Activated T-cell treated with anti-CD3 and anti-CD28 coated beads, Interleukin-2, amount 50 U/mL, for 72 hours (primary cell): Measurements from ENCODE around the gene SPTB. TPM values are rescaled to one million over a fixed set of nuclear protein-coding genes. Genes with fewer than 3 reads are reported as not detected.

ENCODE experiments used
- ATAC-seq, 2 donors: fragments of 150-1000 bp; cut with Tn5 transposase; replicated peaks in 1 of 2; 2 replicates each; pipeline ENCODE4 v1.10.0; 2021; ENCODE audit warnings: moderate library complexity in 2 of 2, mild to moderate bottlenecking in 1 of 2
- DNase-seq, 2 donors: peaks; one replicate each; pipeline ENCODE4 v3.0.0; 2021 to 2022; ENCODE audit warnings: mixed read lengths in 1 of 2
- H3K27ac Mint-ChIP-seq: one replicate; pipeline ENCODE4 v1.8.0; 2022; ENCODE audit warnings: mild to moderate bottlenecking, moderate library complexity, mixed read lengths
- H3K27me3 Mint-ChIP-seq: one replicate; pipeline ENCODE4 v1.8.0; 2022; ENCODE audit warnings: low read depth, mixed read lengths
- H3K36me3 Mint-ChIP-seq, 2 donors: one replicate each; pipeline ENCODE4 v1.8.0; 2022; ENCODE audit warnings: mixed read lengths in 2 of 2, mild to moderate bottlenecking in 1 of 2; ENCODE audit not compliant: insufficient read depth in 2 of 2
- H3K4me1 Mint-ChIP-seq: one replicate; pipeline ENCODE4 v1.8.0; 2022; ENCODE audit warnings: low read depth, mixed read lengths
- H3K4me3 Mint-ChIP-seq, 2 donors: one replicate each; pipeline ENCODE4 v1.8.0; 2022; ENCODE audit warnings: mild to moderate bottlenecking in 2 of 2, mixed read lengths in 2 of 2, moderate library complexity in 2 of 2
- H3K9me3 Mint-ChIP-seq, 2 donors: one replicate each; pipeline ENCODE4 v1.8.0; 2022; ENCODE audit warnings: mixed read lengths in 2 of 2
- total RNA-seq, 2 donors: library from RNA; stranded (reverse); gene quantifications; one replicate each; pipeline ENCODE4 v1.2.3, GENCODE V29; 2022

The SPTB gene
- total RNA-seq, 2 donors from 2014 or later, result 0.23 to 0.70 TPM

DNA sequence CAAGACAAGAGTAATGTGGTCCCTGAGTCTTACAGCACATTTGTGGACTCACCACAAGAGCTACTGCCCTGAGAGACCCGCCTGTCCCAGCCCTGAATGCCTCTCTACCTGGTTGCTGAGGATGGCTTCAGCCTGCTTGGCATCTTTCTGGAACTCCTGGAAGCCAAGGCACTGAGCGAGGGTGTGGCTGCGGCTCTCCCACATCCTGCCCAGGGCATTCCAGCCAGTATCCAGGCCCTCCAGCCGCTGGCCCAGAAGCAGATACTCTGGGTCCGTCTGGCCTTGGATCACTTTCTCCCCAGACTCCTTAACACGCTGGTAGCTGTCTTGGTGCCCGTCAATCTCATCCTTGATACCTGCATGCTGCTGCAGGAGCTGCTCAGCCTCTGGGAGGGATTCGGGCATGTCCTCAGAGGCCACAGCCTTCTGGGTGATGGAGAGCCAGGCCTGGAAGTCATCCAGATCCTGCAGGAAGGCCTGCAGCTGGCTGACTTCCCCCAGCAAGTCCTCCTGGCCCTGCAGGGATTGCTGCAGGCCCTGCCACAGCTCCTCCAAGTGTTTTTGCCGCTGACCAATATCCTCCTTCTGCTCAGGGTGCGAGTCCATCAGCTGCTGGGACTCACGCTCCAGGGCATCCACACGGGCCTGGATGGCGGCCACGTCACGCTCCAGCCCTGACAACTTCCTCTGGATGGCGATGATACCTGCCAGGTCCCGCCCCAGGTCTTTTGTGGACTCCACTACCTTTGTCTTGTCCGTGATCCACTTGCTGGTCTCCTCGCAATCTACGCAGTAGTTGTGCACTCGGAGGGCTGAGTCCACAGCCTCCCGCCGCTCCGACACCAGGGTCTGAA, 93.2 kb downstream of the SPTB start:
- ATAC-seq (no peak), DNase-seq (no peak)
- Mint-ChIP-seq H3K9me3 (no peaks in the 10 kb centered on the region), H3K27ac (no peak overlapping the region), H3K27me3 (no peaks in the 10 kb centered on the region), H3K4me3 (no peak overlapping the region), H3K4me1 (no peaks in the 10 kb centered on the region), H3K36me3 (no peaks in the 10 kb centered on the region)

DNA sequence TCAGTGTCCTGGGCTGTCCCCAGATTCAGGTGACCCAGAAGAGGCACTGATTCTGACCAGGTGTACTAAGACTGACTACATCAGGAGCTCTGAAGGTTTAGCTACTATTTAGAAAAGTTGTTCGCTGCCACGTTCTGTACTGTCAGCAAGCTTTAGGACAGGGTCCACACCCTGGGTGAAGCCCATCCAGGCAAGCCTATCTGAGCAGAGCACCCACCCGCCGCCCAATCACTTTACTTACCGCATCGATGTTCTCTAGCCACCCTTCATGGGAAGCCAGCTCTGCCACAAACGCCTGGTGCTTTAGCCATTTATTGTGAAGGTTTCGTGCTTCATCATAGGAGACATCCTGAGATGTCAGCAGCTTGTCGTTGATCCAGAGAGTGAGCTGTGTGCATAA, 95.7 kb downstream of the SPTB start:
- Mint-ChIP-seq H3K27me3 (no peaks in the 10 kb centered on the region), H3K27ac (no peak overlapping the region), H3K36me3 (no peaks in the 10 kb centered on the region), H3K4me1 (no peaks in the 10 kb centered on the region), H3K9me3 (no peaks in the 10 kb centered on the region), H3K4me3 (no peak overlapping the region)
- no peak for ATAC-seq
- no peak for DNase-seq

GRCh38 chr14:64782196-64782595, 97.5 kb downstream of the SPTB start:
- no peaks in the 10 kb centered on the region for H3K9me3 Mint-ChIP-seq
- ATAC-seq, result no peak
- no peaks in the 10 kb centered on the region for H3K27me3 Mint-ChIP-seq
- H3K4me1 Mint-ChIP-seq, result no peaks in the 10 kb centered on the region
- H3K4me3 Mint-ChIP-seq, result no peak overlapping the region
- H3K27ac Mint-ChIP-seq, result no peak overlapping the region
- no peaks in the 10 kb centered on the region for H3K36me3 Mint-ChIP-seq
- DNase-seq, result no peak

DNA sequence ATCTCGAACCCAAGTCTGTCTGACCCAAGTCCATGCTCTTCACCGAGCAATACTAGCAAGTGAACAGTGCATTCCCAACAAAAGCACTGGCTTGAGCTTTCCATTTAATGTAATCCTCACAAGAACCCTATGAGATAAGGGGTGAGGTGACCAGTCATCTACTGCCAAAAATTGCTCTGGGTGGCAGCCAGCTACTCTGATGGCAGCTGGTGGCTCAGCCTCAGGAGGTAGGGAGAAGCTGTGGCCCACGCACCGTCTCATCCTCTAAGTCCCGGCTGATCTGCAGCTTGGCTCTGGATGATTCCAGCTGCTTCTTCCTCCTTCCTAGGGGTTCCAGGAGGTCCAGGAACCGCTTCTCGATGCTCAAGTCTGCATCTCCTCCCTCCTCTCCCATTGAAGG, 100.2 kb downstream of the SPTB start:
- no peak overlapping the region for H3K27ac Mint-ChIP-seq
- DNase-seq (no peak), ATAC-seq (no peak)
- no peaks in the 10 kb centered on the region for H3K4me1 Mint-ChIP-seq
- H3K9me3 Mint-ChIP-seq, result no peaks in the 10 kb centered on the region
- H3K27me3 Mint-ChIP-seq, result no peaks in the 10 kb centered on the region
- H3K4me3 Mint-ChIP-seq, result no peak overlapping the region
- H3K36me3 Mint-ChIP-seq, result no peaks in the 10 kb centered on the region

GRCh38 chr14:64778104-64778754, 101.5 kb downstream of the SPTB start:
- Mint-ChIP-seq H3K36me3 (no peaks in the 10 kb centered on the region), H3K9me3 (no peaks in the 10 kb centered on the region), H3K27ac (no peak overlapping the region), H3K4me1 (no peaks in the 10 kb centered on the region), H3K27me3 (no peaks in the 10 kb centered on the region), H3K4me3 (no peak overlapping the region)
- ATAC-seq (no peak), DNase-seq (no peak)

DNA sequence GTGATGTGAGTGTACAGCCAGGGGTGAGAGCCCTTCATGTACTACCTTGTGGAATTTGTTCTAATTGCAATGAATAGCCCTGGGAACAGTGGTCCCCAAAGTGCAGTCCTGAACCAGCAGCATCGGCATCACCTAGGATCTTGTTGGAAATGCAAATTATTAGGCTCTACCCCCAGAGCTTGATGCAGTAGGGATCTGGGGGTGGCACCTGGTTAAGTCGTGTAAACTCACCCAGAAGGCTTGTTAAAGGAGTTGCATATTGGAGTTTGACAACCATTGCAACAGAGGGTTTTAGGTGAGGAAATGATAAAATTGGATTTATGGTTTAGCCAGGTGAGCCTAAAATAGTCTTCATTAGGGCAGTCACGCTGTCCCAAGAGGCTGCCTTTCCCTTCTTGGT, 102.2 kb downstream of the SPTB start:
- Mint-ChIP-seq H3K9me3 (no peaks in the 10 kb centered on the region), H3K4me1 (no peaks in the 10 kb centered on the region), H3K27ac (no peak overlapping the region), H3K36me3 (no peaks in the 10 kb centered on the region), H3K4me3 (no peak overlapping the region), H3K27me3 (no peaks in the 10 kb centered on the region)
- ATAC-seq (no peak), DNase-seq (no peak)

GRCh38 chr14:64775081-64775777, 104.5 kb downstream of the SPTB start:
- H3K4me3 Mint-ChIP-seq, result no peak overlapping the region
- peaks cover 6% of the 10 kb centered on the region for H3K4me1 Mint-ChIP-seq
- no peaks in the 10 kb centered on the region for H3K27me3 Mint-ChIP-seq
- no peak for ATAC-seq
- DNase-seq, result no peak
- H3K27ac Mint-ChIP-seq, result no peak overlapping the region
- no peaks in the 10 kb centered on the region for H3K9me3 Mint-ChIP-seq
- no peaks in the 10 kb centered on the region for H3K36me3 Mint-ChIP-seq

- DNase-seq (no peak), ATAC-seq (no peak)
- no peaks in the 10 kb centered on the region for H3K36me3 Mint-ChIP-seq
- H3K4me1 Mint-ChIP-seq, result peaks cover 6% of the 10 kb centered on the region
- H3K27me3 Mint-ChIP-seq, result no peaks in the 10 kb centered on the region
- H3K4me3 Mint-ChIP-seq, result no peak overlapping the region
- H3K27ac Mint-ChIP-seq, result no peak overlapping the region
- H3K9me3 Mint-ChIP-seq, result no peaks in the 10 kb centered on the region
These were observed 105.4 kb downstream of the SPTB start for GRCh38 chr14:64774272-64774671.

GRCh38 chr14:64773577-64773976, 106.1 kb downstream of the SPTB start:
- Mint-ChIP-seq H3K4me1 (peaks cover 6% of the 10 kb centered on the region), H3K27ac (no peak overlapping the region), H3K27me3 (no peaks in the 10 kb centered on the region), H3K4me3 (no peak overlapping the region), H3K9me3 (no peaks in the 10 kb centered on the region), H3K36me3 (no peaks in the 10 kb centered on the region)
- no peak for ATAC-seq
- DNase-seq, result no peak

DNA sequence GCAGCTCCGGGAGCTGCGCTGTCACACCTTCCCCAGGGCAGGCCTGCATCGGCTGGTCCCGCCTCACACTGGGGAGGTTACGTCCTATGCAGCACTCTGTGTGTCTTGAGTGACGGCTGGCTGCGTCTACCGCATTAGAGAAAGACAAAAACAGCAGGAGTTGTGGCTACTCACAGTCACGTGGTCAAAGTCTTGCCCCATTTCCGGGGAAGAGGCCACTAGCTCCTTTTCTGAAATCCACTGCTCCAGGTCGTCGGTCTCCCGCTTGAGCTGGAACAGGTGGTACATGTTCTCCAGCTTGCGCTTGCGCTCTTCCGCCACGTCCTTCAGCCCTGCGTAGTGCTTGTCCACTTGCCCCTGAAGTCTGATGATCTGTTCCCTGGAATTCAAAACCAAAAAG, 106.7 kb downstream of the SPTB start:
- no peaks in the 10 kb centered on the region for H3K36me3 Mint-ChIP-seq
- ATAC-seq (no peak), DNase-seq (no peak)
- no peaks in the 10 kb centered on the region for H3K27me3 Mint-ChIP-seq
- H3K9me3 Mint-ChIP-seq, result no peaks in the 10 kb centered on the region
- peaks cover 6% of the 10 kb centered on the region for H3K4me1 Mint-ChIP-seq
- no peak overlapping the region for H3K4me3 Mint-ChIP-seq
- no peak overlapping the region for H3K27ac Mint-ChIP-seq

GRCh38 chr14:64772397-64772950, 107.2 kb downstream of the SPTB start:
- ATAC-seq, result no peak
- Mint-ChIP-seq H3K4me1 (peaks cover 6% of the 10 kb centered on the region), H3K27ac (no peak overlapping the region), H3K9me3 (no peaks in the 10 kb centered on the region), H3K36me3 (no peaks in the 10 kb centered on the region), H3K27me3 (no peaks in the 10 kb centered on the region), H3K4me3 (no peak overlapping the region)
- DNase-seq, result no peak

DNA sequence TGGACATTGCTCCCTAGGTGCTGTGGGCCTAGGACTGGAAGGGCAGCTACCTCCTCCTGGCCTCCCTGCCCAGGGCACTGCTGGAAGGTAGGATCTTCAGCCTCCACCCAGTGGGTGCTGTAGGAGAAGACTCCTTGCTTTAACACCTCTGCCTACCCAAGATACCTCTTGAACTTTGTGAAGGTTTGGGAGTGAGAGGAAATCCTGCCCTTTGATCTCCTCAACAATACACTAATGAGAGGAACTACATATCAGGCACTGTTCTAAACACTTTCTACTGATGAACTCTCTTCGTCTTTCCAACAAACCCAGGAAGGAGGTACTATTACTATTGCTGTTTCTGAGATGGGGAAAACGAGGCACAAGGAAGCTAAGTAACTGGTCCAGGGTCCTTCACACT, 108.5 kb downstream of the SPTB start:
- Mint-ChIP-seq H3K4me3 (no peak overlapping the region), H3K4me1 (peaks cover 6% of the 10 kb centered on the region), H3K27ac (no peak overlapping the region), H3K36me3 (no peaks in the 10 kb centered on the region), H3K9me3 (no peaks in the 10 kb centered on the region), H3K27me3 (no peaks in the 10 kb centered on the region)
- DNase-seq (no peak), ATAC-seq (no peak)

DNA sequence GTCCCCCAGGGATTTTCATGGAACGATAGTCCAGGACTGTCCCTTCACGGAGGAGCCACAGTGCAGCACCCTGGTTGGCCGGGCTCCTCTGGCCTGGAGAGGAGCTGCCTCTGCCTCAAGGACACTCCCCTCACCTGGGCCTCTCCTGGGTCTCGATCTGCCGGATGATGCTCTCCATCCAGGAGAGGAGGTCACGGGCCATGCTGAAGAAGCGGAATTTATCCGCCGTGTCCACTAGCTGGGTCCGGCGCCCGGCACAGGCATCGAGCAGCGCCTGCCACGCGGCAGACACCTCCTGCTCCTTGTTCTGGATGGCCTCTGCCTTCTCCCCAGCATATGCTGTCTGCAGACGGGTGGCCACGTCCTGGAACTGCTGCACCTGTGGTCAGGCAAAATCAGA, 109.0 kb downstream of the SPTB start:
- Mint-ChIP-seq H3K4me1 (peaks cover 10% of the 10 kb centered on the region), H3K36me3 (no peaks in the 10 kb centered on the region), H3K27me3 (no peaks in the 10 kb centered on the region), H3K27ac (no peak overlapping the region), H3K4me3 (no peak overlapping the region), H3K9me3 (no peaks in the 10 kb centered on the region)
- ATAC-seq (no peak), DNase-seq (no peak)
